Lower leg skin (tissue), 4 donors: ENCODE measurements around the gene LAYN. TPM values are rescaled to one million over a fixed set of nuclear protein-coding genes. Genes with fewer than 3 reads are reported as not detected.

Experiments used
- DNase-seq, 2 donors: peaks; one replicate each; pipeline ENCODE4 v3.0.0-alpha.2; 2019; ENCODE audit warnings: low spot score in 2 of 2
- H3K4me3 ChIP-seq: fragments of 200-600 bp; sonication (generic); 2 replicates; pipeline ENCODE4 v1.5.1; 2017; ENCODE audit warnings: mild to moderate bottlenecking, low read depth; ENCODE audit not compliant: poor library complexity, severe bottlenecking
- CTCF ChIP-seq, 3 donors: fragments of 450-650 bp; IDR thresholded peaks; one replicate each; pipeline ENCODE4 v1.5.1; 2016; ENCODE audit warnings: antibody characterized with exemption in 3 of 3, mild to moderate bottlenecking in 3 of 3, moderate library complexity in 2 of 3
- POLR2A ChIP-seq, 2 donors: fragments of 450-650 bp; IDR thresholded peaks; one replicate each; pipeline ENCODE4 v1.6.1; 2016 to 2017; ENCODE audit warnings: antibody characterized with exemption in 2 of 2, mild to moderate bottlenecking in 1 of 2, moderate library complexity in 1 of 2
- WGBS, 2 donors: methylation state at CpG; one replicate each; pipeline ENCODE4 v1.1.5; 2018; 5-methylcytosine and 5-hydroxymethylcytosine counted together
- intact Hi-C: fragments of 100-400 bp; cut with DNase I; formaldehyde crosslinking; loops from one replicate; pipeline ENCODE4 v1.15.0; 2023; ENCODE audit warnings: low total_unique reads
- total RNA-seq, 4 donors: library from RNA; depleted of rRNA; stranded (reverse); fragments of >200 nt; gene quantifications; one replicate each; pipeline ENCODE4 v1.1.0, GENCODE V29; 2016

The LAYN gene
- total RNA-seq, 4 donors from 2014 or later = 1.9 to 3.0 (median 2.1) TPM

GRCh38 chr11:111565114-111565720, 24.7 kb downstream of the LAYN start:
- no peak overlapping the region for H3K4me3 ChIP-seq
- DNase-seq = peak; percentile 74 to 93
- TF ChIP-seq CTCF (IDR thresholded peaks at IDR 0.05) (peak in 1 of 3 donors; percentile 75), POLR2A (IDR thresholded peaks at IDR 0.05) (no peak)
- intact Hi-C loops = no loop called here
- WGBS, 2 donors = 55 to 60% methylated on average over 4 of the region's 4 CpGs

GRCh38 chr11:111566324-111566723, 25.8 kb downstream of the LAYN start:
- DNase-seq = no peak
- 71 to 73% methylated on average over 7 of the region's 7 CpGs for WGBS, 2 donors
- no peak for TF ChIP-seq CTCF (IDR thresholded peaks at IDR 0.05)
- TF ChIP-seq POLR2A (IDR thresholded peaks at IDR 0.05) = no peak
- no peak overlapping the region for H3K4me3 ChIP-seq
- intact Hi-C loops = no loop called here

GRCh38 chr11:111569476-111569875, 29.0 kb downstream of the LAYN start:
- intact Hi-C loops = no loop called here
- no peak for DNase-seq
- WGBS, 2 donors = 61 to 74% methylated on average over 4 of the region's 4 CpGs
- H3K4me3 ChIP-seq = no peak overlapping the region
- TF ChIP-seq POLR2A (IDR thresholded peaks at IDR 0.05) (no peak), CTCF (IDR thresholded peaks at IDR 0.05) (no peak)

- no peak for DNase-seq
- WGBS, 2 donors = 58 to 61% methylated on average over 6 of the region's 6 CpGs
- H3K4me3 ChIP-seq = no peak overlapping the region
- intact Hi-C loops = loop anchor here (10.0 kb wide), 1 partner anchor 274 kb away; no protein-coding TSS in a partner anchor
- no peak for TF ChIP-seq POLR2A (IDR thresholded peaks at IDR 0.05)
- no peak for TF ChIP-seq CTCF (IDR thresholded peaks at IDR 0.05)
Measured at GRCh38 chr11:111570796-111571195, 30.3 kb downstream of the LAYN start.

- intact Hi-C loops = loop anchor here (10.0 kb wide), 1 partner anchor 273 kb away; no protein-coding TSS in a partner anchor
- no peak for DNase-seq
- TF ChIP-seq CTCF (IDR thresholded peaks at IDR 0.05) (no peak), POLR2A (IDR thresholded peaks at IDR 0.05) (no peak)
- no peak overlapping the region for H3K4me3 ChIP-seq
- WGBS, 2 donors = 35 to 47% methylated on average over 6 of the region's 6 CpGs
Measured at GRCh38 chr11:111571829-111572501, 31.4 kb downstream of the LAYN start.
